Neuron (in vitro differentiated cells): ENCODE data around the gene SIAH3.
"Not testable (repeated sequence)": the region's sequence is repeated elsewhere in the genome, so short reads cannot be mapped to it uniquely, and the experiment has no call there.

ENCODE experiments used
- H2AFZ ChIP-seq: one replicate; pipeline ENCODE4 v1.6.1; 2013; ENCODE audit warnings: low read depth, mild to moderate bottlenecking, inconsistent platforms, low read length, moderate library complexity
- H3K27me3 ChIP-seq: one replicate; pipeline ENCODE4 v1.6.1; 2013; ENCODE audit warnings: low read length; ENCODE audit not compliant: insufficient read depth
- H3K36me3 ChIP-seq: one replicate; pipeline ENCODE4 v1.6.1; 2013; ENCODE audit warnings: low read length; ENCODE audit not compliant: insufficient read depth
- H3K4me1 ChIP-seq: one replicate; pipeline ENCODE4 v1.6.1; 2013; ENCODE audit warnings: low read length; ENCODE audit not compliant: insufficient read depth
- H3K4me3 ChIP-seq: 2 replicates; pipeline ENCODE4 v1.5.1; 2013; ENCODE audit warnings: mild to moderate bottlenecking, low read length, moderate library complexity
- H3K9me3 ChIP-seq: one replicate; pipeline ENCODE4 v1.6.1; 2013; ENCODE audit warnings: low read length

Gene SIAH3

GRCh38 chr13:45878966-45879365 lies 27.4 kb upstream of the SIAH3 start:
- H3K27me3 ChIP-seq: no peaks in the 10 kb centered on the region
- H3K4me3 ChIP-seq: no peak overlapping the region
- peaks cover 40% of the 10 kb centered on the region for H3K4me1 ChIP-seq
- H2AFZ ChIP-seq: no peak overlapping the region
- no peaks in the 10 kb centered on the region for H3K36me3 ChIP-seq
- no peaks in the 10 kb centered on the region for H3K9me3 ChIP-seq

GRCh38 chr13:45876781-45877180 lies 25.2 kb upstream of the SIAH3 start:
- H3K27me3 ChIP-seq: no peaks in the 10 kb centered on the region
- no peak overlapping the region for H3K4me3 ChIP-seq
- H2AFZ ChIP-seq: no peak overlapping the region
- H3K9me3 ChIP-seq: no peaks in the 10 kb centered on the region
- H3K36me3 ChIP-seq: no peaks in the 10 kb centered on the region
- peaks cover 40% of the 10 kb centered on the region for H3K4me1 ChIP-seq

- no peak overlapping the region for H2AFZ ChIP-seq
- H3K4me1 ChIP-seq: peaks cover 40% of the 10 kb centered on the region
- H3K4me3 ChIP-seq: no peak overlapping the region
- H3K9me3 ChIP-seq: no peaks in the 10 kb centered on the region
- no peaks in the 10 kb centered on the region for H3K27me3 ChIP-seq
- no peaks in the 10 kb centered on the region for H3K36me3 ChIP-seq
Observed at GRCh38 chr13:45875951-45876350, 24.4 kb upstream of the SIAH3 start.

GRCh38 chr13:45873491-45874325 lies 22.2 kb upstream of the SIAH3 start:
- Histone ChIP-seq H3K4me1 (peaks cover 29% of the 10 kb centered on the region), H3K27me3 (no peaks in the 10 kb centered on the region), H3K9me3 (no peaks in the 10 kb centered on the region), H2AFZ (no peak overlapping the region), H3K4me3 (no peak overlapping the region), H3K36me3 (no peaks in the 10 kb centered on the region)

- Histone ChIP-seq H3K4me3 (no peak overlapping the region), H3K4me1 (peaks cover 29% of the 10 kb centered on the region), H2AFZ (no peak overlapping the region), H3K36me3 (no peaks in the 10 kb centered on the region), H3K27me3 (no peaks in the 10 kb centered on the region), H3K9me3 (no peaks in the 10 kb centered on the region)
Observed at GRCh38 chr13:45872566-45872965, 21.0 kb upstream of the SIAH3 start.

- H3K4me1 ChIP-seq: peaks cover 29% of the 10 kb centered on the region
- not testable (repeated sequence) for H3K4me3 ChIP-seq
Observed at GRCh38 chr13:45871201-45871600, 19.6 kb upstream of the SIAH3 start.

GRCh38 chr13:45870232-45870631 lies 18.7 kb upstream of the SIAH3 start:
- Histone ChIP-seq H3K27me3 (no peaks in the 10 kb centered on the region), H3K36me3 (no peaks in the 10 kb centered on the region), H3K4me1 (peaks cover 29% of the 10 kb centered on the region), H3K4me3 (no peak overlapping the region), H3K9me3 (no peaks in the 10 kb centered on the region), H2AFZ (no peak overlapping the region)

More at GRCh38 chr13:45871201-45871600, 19.6 kb upstream of the SIAH3 start:
- H3K36me3 ChIP-seq, H3K9me3 ChIP-seq, H2AFZ ChIP-seq, H3K27me3 ChIP-seq: not testable (repeated sequence)

- no peaks in the 10 kb centered on the region for H3K27me3 ChIP-seq
- no peaks in the 10 kb centered on the region for H3K9me3 ChIP-seq
- H3K4me3 ChIP-seq: no peak overlapping the region
- H2AFZ ChIP-seq: no peak overlapping the region
- no peaks in the 10 kb centered on the region for H3K36me3 ChIP-seq
- H3K4me1 ChIP-seq: peaks cover 16% of the 10 kb centered on the region
Observed at GRCh38 chr13:45865414-45865813, 13.9 kb upstream of the SIAH3 start.

GRCh38 chr13:45863709-45864590 lies 12.4 kb upstream of the SIAH3 start:
- no peaks in the 10 kb centered on the region for H3K36me3 ChIP-seq
- no peaks in the 10 kb centered on the region for H3K27me3 ChIP-seq
- peaks cover 23% of the 10 kb centered on the region for H3K4me1 ChIP-seq
- no peak overlapping the region for H2AFZ ChIP-seq
- peak overlapping the region; percentile 30 for H3K4me3 ChIP-seq
- H3K9me3 ChIP-seq: no peaks in the 10 kb centered on the region

GRCh38 chr13:45861322-45861721 lies 9.8 kb upstream of the SIAH3 start:
- no peaks in the 10 kb centered on the region for H3K27me3 ChIP-seq
- H3K4me3 ChIP-seq: no peak overlapping the region
- no peak overlapping the region for H2AFZ ChIP-seq
- peaks cover 23% of the 10 kb centered on the region for H3K4me1 ChIP-seq
- H3K36me3 ChIP-seq: no peaks in the 10 kb centered on the region
- no peaks in the 10 kb centered on the region for H3K9me3 ChIP-seq

GRCh38 chr13:45860240-45860639 lies 8.7 kb upstream of the SIAH3 start:
- H3K27me3 ChIP-seq: no peaks in the 10 kb centered on the region
- no peak overlapping the region for H2AFZ ChIP-seq
- H3K9me3 ChIP-seq: no peaks in the 10 kb centered on the region
- H3K4me1 ChIP-seq: peaks cover 23% of the 10 kb centered on the region
- H3K4me3 ChIP-seq: no peak overlapping the region
- no peaks in the 10 kb centered on the region for H3K36me3 ChIP-seq

GRCh38 chr13:45859705-45860104 lies 8.2 kb upstream of the SIAH3 start:
- no peak overlapping the region for H2AFZ ChIP-seq
- H3K27me3 ChIP-seq: no peaks in the 10 kb centered on the region
- H3K4me1 ChIP-seq: peaks cover 22% of the 10 kb centered on the region
- H3K4me3 ChIP-seq: no peak overlapping the region
- H3K9me3 ChIP-seq: no peaks in the 10 kb centered on the region
- no peaks in the 10 kb centered on the region for H3K36me3 ChIP-seq

- Histone ChIP-seq H2AFZ (no peak overlapping the region), H3K27me3 (peaks cover 15% of the 10 kb centered on the region), H3K9me3 (no peaks in the 10 kb centered on the region)
Observed at GRCh38 chr13:45852494-45852893, 941 bp upstream of the SIAH3 start.

More at GRCh38 chr13:45852494-45852893, 941 bp upstream of the SIAH3 start:
- Histone ChIP-seq H3K36me3 (no peaks in the 10 kb centered on the region), H3K4me3 (no peak overlapping the region), H3K4me1 (peaks cover 18% of the 10 kb centered on the region)
